Endometrium (tissue), 2 donors: ENCODE data around the gene UBA52.
"Not testable (repeated sequence)": the region's sequence is repeated elsewhere in the genome, so short reads cannot be mapped to it uniquely, and the experiment has no call there.

Source experiments
- FAIRE-seq: peaks from 2 replicates; lab custom pipeline; 2012; peaks lifted over from hg19 to GRCh38; lab: Jason Lieb, UNC
- donor health status: control.
- donor health status: control.

UBA52 gene

DNA sequence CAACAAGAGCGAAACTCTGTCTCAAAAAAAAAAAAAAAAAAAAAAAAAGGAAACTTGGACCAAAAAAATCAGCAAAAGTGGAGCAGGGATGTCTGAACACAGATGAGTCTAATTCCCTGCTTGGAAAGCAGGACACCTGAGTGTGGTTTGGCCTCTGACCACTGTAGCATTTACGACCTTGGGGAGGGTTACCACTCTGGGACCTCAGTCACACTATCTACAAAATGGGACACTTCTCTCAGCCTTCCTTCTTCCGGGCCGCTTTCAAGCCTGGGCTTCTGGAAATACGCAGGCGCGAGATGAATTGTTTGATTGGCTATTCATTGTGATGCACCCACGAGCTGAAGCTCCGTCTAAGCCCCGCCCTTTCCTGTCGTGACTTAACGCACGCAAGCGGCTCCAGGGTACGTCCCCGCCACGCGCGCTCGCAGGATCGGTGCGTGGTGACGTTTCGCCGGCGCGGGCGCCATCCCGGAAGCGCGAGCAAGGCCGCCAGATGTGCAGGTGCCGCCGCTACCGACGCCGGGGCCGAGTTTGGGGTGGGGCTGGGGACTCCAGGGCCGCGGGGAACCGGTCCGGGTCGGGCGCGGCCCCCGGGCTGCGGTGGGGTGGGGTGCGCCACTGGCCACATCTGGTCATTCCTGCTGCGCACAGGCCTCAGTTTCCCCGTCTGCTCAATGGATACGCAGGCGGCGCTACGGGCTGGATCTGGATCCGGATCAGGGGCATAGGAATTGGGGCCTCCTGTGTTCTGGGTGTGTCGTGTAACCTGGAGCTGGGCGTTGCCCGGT lies 14.1 kb upstream of the UBA52 start, which contains the start of gene KXD1:
Gene KXD1, plus strand, starts transcription at position 460 of the 791 bp plus-strand sequence. CDS start 4,187 bp downstream, outside the sequence.
- peak; percentile 93 for FAIRE-seq

DNA sequence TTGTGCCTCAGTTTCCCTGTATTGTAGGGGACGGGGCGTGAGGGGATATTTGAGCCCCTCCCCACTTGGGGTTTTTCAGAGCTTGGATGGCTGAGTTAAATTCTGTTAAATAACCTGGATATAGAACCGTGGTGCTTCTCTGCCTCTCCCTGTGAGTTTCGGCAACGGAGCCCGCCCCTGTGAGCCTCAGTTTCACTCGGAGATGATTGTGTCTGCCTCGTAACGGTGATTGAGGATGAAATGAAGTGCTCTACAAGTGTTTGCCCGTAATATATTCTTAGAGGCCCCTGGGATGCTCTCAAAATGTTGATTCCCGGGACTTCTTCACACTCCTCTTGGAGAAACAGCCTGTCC lies 13.5 kb upstream of the UBA52 start:
- FAIRE-seq: no peak

- no peak for FAIRE-seq
Measured at GRCh38 chr19:18558604-18559003, 13.1 kb upstream of the UBA52 start.

DNA sequence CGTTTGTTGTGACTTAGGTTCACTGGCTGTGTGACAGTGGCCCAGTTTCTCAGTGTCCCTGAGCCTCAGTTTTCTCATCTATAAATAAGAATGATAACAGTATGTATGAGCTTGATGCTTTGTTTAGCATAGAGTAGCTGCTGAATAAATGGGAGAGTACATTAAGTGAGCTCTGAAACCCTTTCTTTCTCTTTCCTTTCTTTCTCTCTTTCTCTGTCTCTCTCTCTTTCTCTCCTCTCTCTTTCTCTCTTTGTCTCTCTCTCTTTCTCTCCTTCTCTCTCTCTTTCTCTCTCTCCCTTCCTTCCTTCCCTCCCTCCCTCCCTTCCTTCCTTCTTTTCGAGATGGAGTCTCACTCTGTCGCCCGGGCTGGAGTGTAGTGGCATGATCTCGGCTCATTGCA lies 12.0 kb upstream of the UBA52 start:
- FAIRE-seq: no peak

- no peak for FAIRE-seq
Measured at GRCh38 chr19:18562086-18562485, 9.6 kb upstream of the UBA52 start.

DNA sequence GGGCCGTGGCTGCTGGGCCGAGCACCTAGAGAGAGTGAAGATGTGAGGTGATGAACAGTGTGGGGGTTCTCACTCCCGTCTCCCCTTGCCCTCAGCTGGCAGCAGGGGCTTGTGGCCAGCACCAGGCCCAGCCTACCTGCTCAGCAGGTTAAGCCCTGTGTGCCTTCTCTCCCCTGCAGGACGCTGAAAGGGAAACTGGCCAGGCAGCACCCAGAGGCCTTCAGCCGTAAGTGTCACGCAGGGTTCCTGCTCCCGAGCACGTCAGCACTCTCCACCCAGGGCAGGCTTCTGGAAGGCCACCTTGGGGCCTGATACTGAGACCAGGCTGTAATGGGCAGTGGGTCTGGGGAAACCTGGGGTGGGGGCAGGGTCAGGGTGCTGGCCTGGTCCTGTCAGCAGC lies 4.7 kb upstream of the UBA52 start:
- FAIRE-seq: no peak

DNA sequence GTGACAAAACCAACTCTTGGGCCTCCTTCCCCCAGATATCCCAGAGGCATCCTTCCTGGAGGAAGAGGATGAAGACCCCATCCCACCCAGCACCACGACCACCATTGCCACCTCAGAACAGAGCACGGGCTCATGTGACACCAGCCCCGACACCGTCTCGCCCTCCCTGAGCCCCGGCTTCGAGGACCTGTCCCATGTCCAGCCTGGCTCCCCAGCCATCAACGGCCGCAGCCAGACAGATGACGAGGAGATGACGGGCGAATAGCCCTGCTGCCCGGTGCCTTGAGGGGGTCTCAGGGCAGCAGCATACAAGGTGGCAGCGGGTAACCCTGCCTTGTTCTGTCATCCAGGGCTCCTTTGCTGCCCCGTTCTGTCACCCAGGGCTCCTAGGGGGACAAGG lies 3.3 kb upstream of the UBA52 start:
- FAIRE-seq: no peak

GRCh38 chr19:18574691-18575291 lies 3.1 kb downstream of the UBA52 start:
- FAIRE-seq: no peak

- FAIRE-seq: no peak
Measured at GRCh38 chr19:18576383-18576782, 4.7 kb downstream of the UBA52 start.

- no peak for FAIRE-seq
Measured at GRCh38 chr19:18577365-18577914, 5.8 kb downstream of the UBA52 start.

GRCh38 chr19:18580311-18580710 lies 8.7 kb downstream of the UBA52 start:
- no peak for FAIRE-seq

DNA sequence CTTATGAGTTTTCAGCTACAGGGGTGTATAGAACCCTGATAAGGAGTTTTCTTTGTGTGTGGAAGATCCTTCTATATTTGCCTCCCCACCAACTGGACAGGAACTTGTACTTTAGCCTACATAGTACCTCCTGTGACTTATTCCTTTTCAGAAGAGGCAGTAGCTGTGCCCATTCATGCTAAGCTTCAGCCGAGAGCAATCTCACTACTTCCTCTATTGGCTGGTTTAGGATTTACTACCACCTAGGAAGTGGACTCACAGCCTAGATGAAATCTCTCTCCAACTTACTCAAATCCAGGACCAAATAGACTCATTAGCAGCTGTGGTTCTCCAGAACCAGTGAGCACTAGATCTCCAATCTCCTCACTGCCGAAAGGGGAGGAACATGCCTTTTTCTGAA lies 14.6 kb downstream of the UBA52 start:
- FAIRE-seq: no peak

DNA sequence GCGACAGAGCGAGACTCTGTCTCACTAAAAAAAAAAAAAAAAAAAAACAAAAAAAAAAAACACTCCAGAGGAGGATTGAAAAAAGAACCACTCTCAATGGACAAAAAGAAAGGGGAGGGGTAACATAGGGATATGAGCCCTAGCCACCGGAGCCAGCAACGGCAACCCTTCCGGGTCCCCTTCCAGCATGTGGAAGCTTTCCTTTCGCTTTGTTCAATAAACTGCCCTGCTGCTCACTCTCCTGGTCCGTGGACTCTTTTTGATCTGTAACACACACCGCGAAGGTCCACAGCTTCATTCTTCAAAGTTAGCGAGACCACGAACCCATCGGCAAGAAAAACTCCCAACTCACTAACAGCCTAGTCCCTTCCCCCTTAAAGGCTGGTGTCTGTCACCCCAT lies 15.9 kb downstream of the UBA52 start:
- no peak for FAIRE-seq

GRCh38 chr19:18587962-18588610 lies 16.4 kb downstream of the UBA52 start:
- FAIRE-seq: no peak

DNA sequence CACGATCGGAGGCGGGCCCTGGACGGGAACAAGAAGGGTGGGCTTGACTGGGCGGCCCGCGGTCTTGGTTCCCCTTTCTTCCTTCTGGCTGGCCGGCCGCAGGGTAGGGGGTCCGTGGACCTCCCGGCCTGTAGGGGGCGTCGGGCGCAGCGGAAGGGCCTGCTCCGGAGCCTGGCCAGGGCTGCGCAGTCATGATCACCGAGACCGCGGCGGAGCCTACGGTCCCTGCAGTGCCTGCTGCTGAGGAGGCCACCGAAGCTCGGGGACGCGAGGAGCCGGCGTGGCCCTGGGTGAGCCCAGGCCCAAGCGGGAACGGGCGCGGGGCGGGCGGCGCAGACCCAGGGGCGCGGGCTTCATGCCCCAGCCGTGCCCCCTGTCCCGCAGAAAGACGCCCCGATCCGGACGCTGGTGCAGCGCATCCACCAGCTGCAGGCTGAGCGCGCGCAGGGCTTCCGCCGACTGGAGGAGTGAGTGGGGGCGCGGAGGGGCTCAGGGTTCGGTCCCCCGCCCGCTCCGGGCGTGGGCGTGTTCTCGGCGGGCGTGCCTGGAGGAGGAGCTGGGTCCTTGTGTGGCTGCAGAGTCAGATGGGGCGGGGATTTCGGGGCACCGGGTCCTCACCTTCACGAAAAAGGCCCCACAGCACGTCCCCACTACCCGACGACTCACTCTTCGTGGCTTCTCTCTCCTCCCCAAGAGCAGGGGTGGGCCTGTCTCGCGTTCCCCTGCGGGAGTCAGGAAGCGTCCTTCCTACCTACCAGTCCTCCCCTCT lies 17.1 kb downstream of the UBA52 start, which contains the start of gene REX1BD:
Gene REX1BD, plus strand, starts transcription at position 188 of the 769 bp plus-strand sequence. Its CDS starts 4 bp downstream, at position 192.
- FAIRE-seq: no peak

GRCh38 chr19:18589380-18590272 lies 18.0 kb downstream of the UBA52 start:
- no peak for FAIRE-seq

DNA sequence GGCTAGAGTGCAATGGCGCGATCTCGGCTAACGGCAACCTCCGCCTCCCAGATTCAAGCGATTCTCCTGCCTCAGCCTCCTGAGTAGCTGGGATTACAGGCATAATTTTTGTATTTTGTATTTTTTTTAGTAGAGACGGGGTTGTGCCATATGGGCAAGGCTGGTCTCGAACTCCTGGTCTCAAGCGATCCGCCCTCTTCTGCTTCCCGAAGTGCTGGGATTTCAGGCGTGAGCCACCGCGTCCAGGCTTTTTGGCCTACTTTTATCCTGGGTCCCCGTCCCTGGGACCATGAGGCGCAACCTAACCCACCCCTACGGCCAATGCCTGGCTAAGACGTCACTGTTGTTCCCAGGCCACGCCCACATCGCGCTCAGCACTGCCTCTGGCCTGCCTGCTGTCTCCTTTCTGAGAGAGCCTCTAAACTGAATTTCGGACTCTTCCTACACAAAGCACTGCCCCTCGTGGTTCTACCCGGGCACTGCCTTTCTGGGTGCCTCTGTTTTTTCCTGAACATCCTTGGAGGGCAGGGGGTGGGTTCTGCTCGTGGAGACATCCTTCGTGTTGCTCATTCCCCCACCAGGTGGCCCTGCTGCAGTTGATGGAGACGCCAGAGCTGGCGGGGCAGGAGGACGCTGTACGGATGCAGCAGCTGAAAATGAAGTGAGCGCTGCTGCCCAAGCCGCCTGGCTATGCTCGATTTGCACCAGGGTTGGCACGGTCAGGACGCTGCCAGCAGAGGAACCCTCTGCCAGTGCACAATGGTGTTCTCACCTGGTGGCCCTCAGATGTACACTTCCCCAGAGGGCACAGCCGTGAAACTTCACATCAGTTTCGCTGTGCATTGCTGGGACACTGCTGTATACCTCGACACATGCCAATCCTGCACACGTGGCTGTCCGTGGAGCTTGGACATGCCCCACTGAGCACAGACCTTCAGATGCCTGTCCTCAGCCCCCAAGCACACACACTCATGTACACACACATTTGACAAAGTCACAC lies 18.9 kb downstream of the UBA52 start:
- no peak for FAIRE-seq

GRCh38 chr19:18591735-18592385 lies 20.2 kb downstream of the UBA52 start:
- no peak for FAIRE-seq

- not testable (repeated sequence) for FAIRE-seq
Measured at GRCh38 chr19:18592732-18593131, 21.1 kb downstream of the UBA52 start.
